Spinal cord (tissue), 10 donors: ENCODE measurements around the gene STXBP3. TPM values are rescaled to one million over a fixed set of nuclear protein-coding genes. Genes with fewer than 3 reads are reported as not detected.
A peak's percentile ranks its signal among the peaks of the same experiment; 100 is the strongest.
"Not testable (repeated sequence)": the region's sequence is repeated elsewhere in the genome, so short reads cannot be mapped to it uniquely, and the experiment has no call there.

Experiments used
- DNase-seq, 6 donors: peaks; one replicate each; pipeline versions ENCODE4 v3.0.0 to v3.0.0-alpha.2; 2013 to 2015; ENCODE audit warnings: low spot score in 6 of 6, low read depth in 4 of 6
- H3K27ac ChIP-seq: one replicate; pipeline ENCODE4 v1.5.1; 2013; ENCODE audit warnings: low read depth, low read length, control low read depth
- H3K27me3 ChIP-seq: one replicate; pipeline ENCODE4 v1.6.1; 2013; ENCODE audit warnings: low read length; ENCODE audit not compliant: control insufficient read depth, insufficient read depth
- H3K36me3 ChIP-seq: one replicate; pipeline ENCODE4 v1.6.1; 2013; ENCODE audit warnings: low read length; ENCODE audit not compliant: control insufficient read depth, insufficient read depth
- H3K4me1 ChIP-seq: one replicate; pipeline ENCODE4 v1.6.1; 2013; ENCODE audit warnings: low read length; ENCODE audit not compliant: control insufficient read depth, insufficient read depth
- H3K4me3 ChIP-seq: one replicate; pipeline ENCODE4 v1.5.1; 2013; ENCODE audit warnings: low read depth, low read length, control low read depth
- H3K9me3 ChIP-seq: one replicate; pipeline ENCODE4 v1.6.1; 2013; ENCODE audit warnings: low read length; ENCODE audit not compliant: control insufficient read depth, insufficient read depth
- WGBS: methylation state at CpG from one replicate; pipeline ENCODE4 v1.1.5; 2013; ENCODE audit warnings: missing lambda C conversion rate; ENCODE audit not compliant: insufficient coverage; 5-methylcytosine and 5-hydroxymethylcytosine counted together
- polyA plus RNA-seq, 2 donors: library from polyadenylated mRNA; unstranded; fragments of 120-200 nt; gene quantifications; one replicate each; pipeline ENCODE4 v1.2.1, GENCODE V29; 2013; ENCODE audit not compliant: insufficient read length in 2 of 2
- total RNA-seq, 2 donors: library from RNA; depleted of rRNA in 1 of 2; stranded (reverse); fragments of 120-200 nt in 1 of 2; fragments of >200 nt in 1 of 2; gene quantifications; one replicate each; pipeline versions ENCODE4 v1.2.3 to v1.2.4, GENCODE V29; 2013 to 2014
- donor health status: healthy.

The STXBP3 gene
- total and polyA plus RNA-seq, 4 donors, result 45.9 to 85.7 (median 52.5) TPM

DNA sequence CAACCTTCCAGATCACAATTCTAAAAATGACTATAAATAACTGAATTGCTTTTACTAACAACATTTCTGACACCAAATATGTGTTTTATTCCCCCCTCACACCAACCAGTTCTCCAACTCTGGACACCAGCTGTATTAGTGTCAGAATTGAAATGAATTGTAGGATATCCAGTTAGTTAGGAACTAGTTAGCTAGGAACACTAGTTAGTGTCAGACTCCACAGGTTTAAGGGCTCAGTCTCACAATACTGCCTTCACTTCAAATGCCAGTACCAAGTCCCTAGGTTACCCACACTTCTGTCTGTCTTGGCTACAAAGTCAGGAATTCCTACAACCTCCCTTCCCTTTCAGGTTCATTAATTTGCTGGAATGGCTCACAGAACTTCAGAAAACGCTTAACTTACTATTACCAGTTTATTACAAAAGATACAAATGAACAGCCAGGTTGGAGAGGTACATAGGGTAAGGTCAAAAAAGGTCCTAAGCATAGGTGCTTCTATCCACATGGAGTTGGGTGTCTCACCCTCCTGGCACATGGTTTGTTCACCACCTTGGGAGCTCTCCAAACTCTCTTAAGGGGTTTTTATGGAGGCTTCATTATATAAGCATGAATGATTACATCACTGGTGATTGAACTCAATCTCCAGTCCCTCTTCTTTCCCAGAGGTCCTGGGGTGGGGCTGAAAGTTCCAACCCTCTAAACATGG is 4.2 kb downstream of the STXBP3 start:
- no peak overlapping the region for H3K4me3 ChIP-seq
- H3K9me3 ChIP-seq, result no peaks in the 10 kb centered on the region
- WGBS, result no CpG with 5 or more reads among the region's 1 CpG
- H3K27me3 ChIP-seq, result no peaks in the 10 kb centered on the region
- H3K36me3 ChIP-seq, result no peaks in the 10 kb centered on the region
- H3K27ac ChIP-seq, result no peak overlapping the region
- DNase-seq, result no peak
- H3K4me1 ChIP-seq, result peaks cover 7% of the 10 kb centered on the region

DNA sequence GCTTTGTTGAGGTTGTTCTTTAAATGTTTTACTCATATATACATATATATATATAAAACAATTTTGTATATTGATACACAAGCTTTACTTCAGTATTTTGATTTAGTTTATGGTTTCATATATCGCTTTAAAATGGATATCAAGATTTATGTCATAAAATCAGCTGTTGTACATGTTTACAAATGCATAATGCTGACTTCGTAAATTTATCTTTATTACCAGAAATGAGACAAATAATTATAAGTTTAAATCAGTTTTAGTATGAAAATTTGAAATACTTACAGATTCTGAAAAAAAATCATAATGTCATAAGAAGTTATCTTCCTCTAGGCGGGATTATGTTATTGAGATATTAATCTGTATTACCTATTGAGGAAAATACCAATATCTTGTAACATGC is 6.9 kb downstream of the STXBP3 start:
- Histone ChIP-seq H3K27ac (no peak overlapping the region), H3K4me1 (peaks cover 3% of the 10 kb centered on the region), H3K27me3 (no peaks in the 10 kb centered on the region), H3K36me3 (no peaks in the 10 kb centered on the region), H3K9me3 (no peaks in the 10 kb centered on the region), H3K4me3 (no peak overlapping the region)
- DNase-seq, result no peak
- no CpG with 5 or more reads among the region's 3 CpGs for WGBS

DNA sequence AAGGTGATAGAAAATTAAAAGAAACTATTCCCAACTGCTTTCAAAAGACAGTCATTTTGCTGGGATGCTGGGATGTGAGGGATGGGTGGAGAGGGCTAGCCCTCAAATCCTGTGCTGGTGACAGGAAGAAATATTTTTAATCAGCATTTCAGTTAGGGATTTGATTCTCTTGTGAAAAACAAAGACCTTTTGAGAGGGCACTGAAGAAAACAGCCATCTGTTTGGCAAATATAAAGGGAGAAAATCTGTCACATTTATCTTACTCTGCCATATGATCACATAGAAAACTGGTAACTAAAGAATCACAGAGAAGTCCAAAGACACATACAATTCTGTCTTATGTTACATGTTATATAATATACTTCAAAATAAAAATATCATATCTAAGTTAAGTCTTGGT is 12.3 kb downstream of the STXBP3 start:
- H3K27me3 ChIP-seq, result no peaks in the 10 kb centered on the region
- H3K27ac ChIP-seq, result no peak overlapping the region
- H3K4me1 ChIP-seq, result no peaks in the 10 kb centered on the region
- peak in 1 of 6 donors; percentile 57 for DNase-seq
- peaks cover 11% of the 10 kb centered on the region for H3K36me3 ChIP-seq
- H3K4me3 ChIP-seq, result no peak overlapping the region
- no peaks in the 10 kb centered on the region for H3K9me3 ChIP-seq

DNA sequence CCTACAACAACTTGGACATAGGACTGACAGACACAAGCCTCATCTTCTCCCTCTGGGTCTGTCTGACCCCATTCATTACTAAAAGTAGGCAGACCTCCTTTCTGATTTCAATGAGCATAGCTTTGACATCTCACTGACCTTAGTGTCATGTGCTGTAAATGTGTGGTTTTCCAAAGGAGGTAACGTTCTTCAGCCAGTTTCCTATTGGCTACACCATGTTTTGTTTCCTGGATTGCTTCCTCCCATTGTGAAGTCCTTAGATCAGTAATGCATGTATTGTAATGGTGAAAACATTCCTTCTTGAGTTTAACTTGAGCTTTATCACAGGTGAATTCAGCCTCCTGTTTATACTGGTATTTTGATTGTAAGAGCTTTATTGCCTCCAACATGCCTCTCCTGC is 20.6 kb downstream of the STXBP3 start:
- H3K36me3 ChIP-seq, result peaks cover 11% of the 10 kb centered on the region
- no peaks in the 10 kb centered on the region for H3K27me3 ChIP-seq
- WGBS, result 71% methylated on average over 1 of the region's 1 CpG
- DNase-seq, result no peak
- no peak overlapping the region for H3K4me3 ChIP-seq
- no peaks in the 10 kb centered on the region for H3K9me3 ChIP-seq
- no peaks in the 10 kb centered on the region for H3K4me1 ChIP-seq
- no peak overlapping the region for H3K27ac ChIP-seq

DNA sequence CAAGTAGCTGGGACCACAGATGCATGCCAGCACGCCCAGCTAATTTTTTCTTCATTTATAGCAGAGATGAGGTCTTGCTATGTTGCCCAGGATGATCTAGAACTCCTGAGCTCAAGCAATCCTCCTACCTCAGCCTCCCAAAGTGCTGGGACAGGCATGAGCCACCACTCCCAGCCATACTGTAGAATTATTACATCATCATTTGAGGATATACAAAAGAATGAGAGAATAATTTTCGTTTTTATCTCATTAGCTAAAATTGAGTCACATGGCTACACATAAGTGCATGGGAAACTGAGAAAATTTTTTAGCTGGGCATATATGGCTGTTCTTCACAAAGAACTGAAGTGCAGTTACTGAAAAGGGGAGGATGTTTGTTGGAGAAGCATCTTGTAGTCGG is 21.2 kb downstream of the STXBP3 start:
- H3K36me3 ChIP-seq, result peaks cover 11% of the 10 kb centered on the region
- no peaks in the 10 kb centered on the region for H3K27me3 ChIP-seq
- H3K9me3 ChIP-seq, result no peaks in the 10 kb centered on the region
- H3K4me1 ChIP-seq, result no peaks in the 10 kb centered on the region
- no peak for DNase-seq
- H3K27ac ChIP-seq, result no peak overlapping the region
- H3K4me3 ChIP-seq, result no peak overlapping the region
- no CpG with 5 or more reads among the region's 3 CpGs for WGBS

DNA sequence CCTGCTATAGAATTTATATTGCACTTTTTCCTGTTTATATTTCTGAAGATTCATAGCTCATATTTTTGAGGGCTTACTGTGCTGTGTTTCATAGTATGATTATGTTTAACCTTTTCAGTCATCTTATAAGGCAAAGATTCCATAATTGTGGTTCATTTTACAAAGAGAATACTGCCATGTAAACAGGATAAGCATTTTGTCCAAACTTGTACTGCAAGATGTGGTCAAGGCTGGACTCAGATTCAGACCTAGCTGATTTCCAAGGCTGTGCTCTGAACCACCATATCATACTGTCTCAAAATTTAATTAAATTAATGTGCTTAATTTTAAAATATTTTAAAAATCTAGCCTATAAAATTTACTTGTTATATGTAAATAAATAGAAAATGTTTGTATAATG is 31.4 kb downstream of the STXBP3 start:
- H3K27me3 ChIP-seq, result no peaks in the 10 kb centered on the region
- no peak for DNase-seq
- H3K36me3 ChIP-seq, result peaks cover 4% of the 10 kb centered on the region
- no peak overlapping the region for H3K27ac ChIP-seq
- no peaks in the 10 kb centered on the region for H3K9me3 ChIP-seq
- no peak overlapping the region for H3K4me3 ChIP-seq
- H3K4me1 ChIP-seq, result no peaks in the 10 kb centered on the region

DNA sequence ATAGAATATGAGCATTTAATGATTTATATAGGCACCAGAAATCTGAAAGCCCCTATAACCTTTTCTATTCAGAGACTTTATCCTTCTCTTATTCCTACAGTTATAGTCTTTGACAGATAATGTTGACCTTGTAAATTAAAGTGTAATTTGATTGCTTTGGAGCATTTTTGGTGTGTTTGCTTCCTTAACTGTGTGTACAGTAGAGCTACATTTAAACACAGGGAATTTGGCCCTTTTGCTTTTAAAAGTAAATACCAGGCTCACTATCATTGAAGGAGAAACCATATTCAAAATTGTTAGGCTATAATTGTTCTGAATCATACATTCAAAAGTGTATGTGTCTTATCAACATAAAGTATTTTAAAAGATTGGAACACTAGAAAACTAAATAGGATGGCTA is 33.0 kb downstream of the STXBP3 start:
- no peak overlapping the region for H3K27ac ChIP-seq
- DNase-seq, result no peak
- peaks cover 5% of the 10 kb centered on the region for H3K36me3 ChIP-seq
- no peaks in the 10 kb centered on the region for H3K9me3 ChIP-seq
- H3K4me1 ChIP-seq, result no peaks in the 10 kb centered on the region
- no peak overlapping the region for H3K4me3 ChIP-seq
- no peaks in the 10 kb centered on the region for H3K27me3 ChIP-seq

DNA sequence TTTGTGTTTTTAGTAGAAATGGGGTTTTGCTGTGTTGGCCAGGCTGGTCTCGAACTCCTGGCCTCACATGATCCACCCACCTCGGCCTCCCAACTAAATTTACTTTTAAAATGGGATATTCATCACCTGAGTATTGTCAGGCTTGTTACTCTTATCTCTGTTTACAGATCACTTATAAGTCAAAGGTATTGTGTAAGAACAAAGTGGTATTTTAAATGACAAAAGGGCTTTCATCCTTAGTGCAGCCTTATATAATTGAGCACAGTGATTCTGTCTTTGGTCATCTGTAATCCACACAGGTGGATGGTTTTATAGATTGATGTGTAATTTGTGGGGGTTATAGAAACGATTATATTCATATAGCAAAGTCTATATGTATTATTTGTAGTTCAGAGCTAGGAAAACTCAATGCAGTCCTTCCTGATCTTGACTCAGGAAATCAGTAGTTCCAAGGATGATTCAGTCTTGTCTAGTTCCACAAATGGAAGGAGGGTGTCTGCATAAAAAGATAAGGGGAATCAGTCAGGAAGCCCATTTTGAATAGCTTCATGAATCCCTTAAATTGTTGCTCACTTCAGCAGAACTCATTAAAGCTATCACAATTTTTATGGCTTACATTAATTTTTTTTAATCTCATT is 34.6 kb downstream of the STXBP3 start:
- Histone ChIP-seq H3K27ac (no peak overlapping the region), H3K27me3 (no peaks in the 10 kb centered on the region), H3K9me3 (peaks cover 7% of the 10 kb centered on the region), H3K4me3 (no peak overlapping the region), H3K4me1 (no peaks in the 10 kb centered on the region), H3K36me3 (peaks cover 12% of the 10 kb centered on the region)
- DNase-seq, result peak in 1 of 6 donors; percentile 3
- no CpG with 5 or more reads among the region's 3 CpGs for WGBS

DNA sequence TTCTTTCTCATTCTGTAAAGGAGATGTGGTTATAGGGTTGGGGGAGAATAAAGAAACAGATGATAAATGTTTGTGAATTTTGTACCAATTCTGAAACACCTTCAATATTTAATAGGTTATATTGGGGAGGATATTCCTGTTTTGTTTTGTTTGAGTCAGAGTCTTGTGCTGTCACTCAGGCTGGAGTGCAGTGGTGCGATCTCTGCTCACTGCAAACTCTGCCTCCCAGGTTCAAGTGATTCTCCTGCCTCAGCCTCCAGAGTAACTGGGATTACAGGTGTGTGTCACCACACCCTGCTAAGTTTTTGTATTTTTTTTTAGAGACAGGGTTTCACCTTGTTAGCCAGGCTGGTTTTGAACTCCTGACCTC is 35.1 kb downstream of the STXBP3 start:
- not testable (repeated sequence) for H3K9me3 ChIP-seq, H3K27me3 ChIP-seq, H3K4me1 ChIP-seq, H3K27ac ChIP-seq, H3K4me3 ChIP-seq, DNase-seq
- no CpG with 5 or more reads among the region's 1 CpG for WGBS
- peaks cover 12% of the 10 kb centered on the region for H3K36me3 ChIP-seq

DNA sequence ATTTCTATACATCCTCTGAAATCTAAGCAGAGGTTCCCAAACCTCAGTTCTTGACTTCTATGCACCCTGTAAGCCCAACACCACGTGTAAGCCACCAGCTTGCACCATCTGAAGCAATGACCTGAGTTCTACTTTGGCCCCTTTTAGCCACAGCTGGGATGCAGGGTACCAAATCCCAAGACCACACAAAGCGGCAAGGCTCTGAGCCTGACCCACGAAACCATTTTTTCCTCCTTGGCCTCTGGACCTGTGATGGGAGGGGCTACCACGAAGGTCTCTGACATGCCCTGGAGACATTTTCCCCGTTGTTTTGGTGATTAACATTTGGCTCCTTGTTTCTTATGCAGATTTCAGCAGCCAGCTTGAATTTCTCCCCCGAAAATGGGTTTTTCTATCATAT is 38.8 kb downstream of the STXBP3 start:
- Histone ChIP-seq H3K27ac (no peak overlapping the region), H3K36me3 (peaks cover 14% of the 10 kb centered on the region), H3K9me3 (peaks cover 7% of the 10 kb centered on the region), H3K27me3 (no peaks in the 10 kb centered on the region), H3K4me3 (no peak overlapping the region), H3K4me1 (no peaks in the 10 kb centered on the region)
- 96% methylated on average over 6 of the region's 6 CpGs for whole genome bisulfite sequencing
- no peak for DNase-seq
